Natural killer cell (primary cell): ENCODE results near the gene DEPP1. TPM values are rescaled to one million over a fixed set of nuclear protein-coding genes. Genes with fewer than 3 reads are reported as not detected.

Experiments
- ATAC-seq, 3 donors: fragments of 150-1000 bp in 2 of 3; fragments of 200-7000 bp in 1 of 3; cut with Tn5 transposase; 1 replicate in 1 of 3; 2 replicates in 2 of 3; pipeline ENCODE4 v1.10.0; 2021; ENCODE audit warnings: mild to moderate bottlenecking in 2 of 3, moderate library complexity in 2 of 3
- DNase-seq, 2 donors: peaks; one replicate each; pipeline versions ENCODE4 v3.0.0 to v3.0.0-alpha.2; 2013 to 2021; ENCODE audit warnings: mixed read lengths in 1 of 2
- H3K27ac ChIP-seq: one replicate; pipeline ENCODE4 v1.5.1; 2013; ENCODE audit warnings: mild to moderate bottlenecking, low read length
- H3K27me3 ChIP-seq: one replicate; pipeline ENCODE4 v1.6.1; 2013; ENCODE audit warnings: low read length; ENCODE audit not compliant: control insufficient read depth, insufficient read depth
- H3K36me3 ChIP-seq: one replicate; pipeline ENCODE4 v1.6.1; 2013; ENCODE audit warnings: low read length; ENCODE audit not compliant: control insufficient read depth, insufficient read depth
- H3K4me1 ChIP-seq: one replicate; pipeline ENCODE4 v1.6.1; 2013; ENCODE audit warnings: low read length; ENCODE audit not compliant: control insufficient read depth, insufficient read depth
- H3K4me3 ChIP-seq: one replicate; pipeline ENCODE4 v1.5.1; 2013; ENCODE audit warnings: low read length
- H3K9me3 ChIP-seq: one replicate; pipeline ENCODE4 v1.6.1; 2013; ENCODE audit warnings: low read length; ENCODE audit not compliant: control insufficient read depth, insufficient read depth
- H3K27ac Mint-ChIP-seq, 2 donors: one replicate each; pipeline ENCODE4 v1.8.0; 2022; ENCODE audit warnings: mild to moderate bottlenecking in 2 of 2, mixed read lengths in 2 of 2, moderate library complexity in 1 of 2
- H3K27me3 Mint-ChIP-seq, 2 donors: one replicate each; pipeline ENCODE4 v1.8.0; 2022; ENCODE audit warnings: low read depth in 2 of 2, mixed read lengths in 2 of 2
- H3K36me3 Mint-ChIP-seq: one replicate; pipeline ENCODE4 v1.8.0; 2022; ENCODE audit warnings: mixed read lengths
- H3K4me1 Mint-ChIP-seq, 2 donors: one replicate each; pipeline ENCODE4 v1.8.0; 2022; ENCODE audit warnings: mixed read lengths in 2 of 2
- H3K4me3 Mint-ChIP-seq: one replicate; pipeline ENCODE4 v1.8.0; 2022; ENCODE audit warnings: mild to moderate bottlenecking, moderate library complexity, mixed read lengths
- H3K9me3 Mint-ChIP-seq, 2 donors: one replicate each; pipeline ENCODE4 v1.8.0; 2022; ENCODE audit warnings: mixed read lengths in 2 of 2
- CTCF ChIP-seq: fragments of 200-600 bp; IDR thresholded peaks from one replicate; pipeline ENCODE4 v1.8.0; 2022; ENCODE audit warnings: antibody characterized with exemption
- WGBS: methylation state at CpG from one replicate; pipeline ENCODE4 v1.1.7; 2013; ENCODE audit warnings: missing lambda C conversion rate; ENCODE audit not compliant: insufficient coverage; 5-methylcytosine and 5-hydroxymethylcytosine counted together
- intact Hi-C: fragments of 100-400 bp; cut with micrococcal nuclease; formaldehyde crosslinking; loops from one replicate; pipeline ENCODE4 v1.14.2; 2022
- total RNA-seq, 4 donors: library from RNA; stranded (reverse); fragments of 120-200 nt in 1 of 4; gene quantifications; one replicate each; pipeline versions ENCODE4 v1.2.3 to v1.2.4, GENCODE V29; 2013 to 2022

The DEPP1 gene
- total RNA-seq, 3 donors from 2014 or later (not counting 1 experiment from before 2014, with no cell fraction given), result not detected

- DNase-seq (no peak), ATAC-seq (no peak)
- peaks cover 11% of the 10 kb centered on the region for H3K36me3 ChIP-seq
- no peaks in the 10 kb centered on the region for H3K27me3 ChIP-seq
- no peak overlapping the region for H3K27ac ChIP-seq
- Mint-ChIP-seq H3K36me3 (peaks cover 6% of the 10 kb centered on the region), H3K4me1 (peaks cover 6 to 12% of the 10 kb centered on the region in 2 donors), H3K27ac (no peak overlapping the region), H3K4me3 (no peak overlapping the region), H3K9me3 (no peaks in the 10 kb centered on the region), H3K27me3 (no peaks in the 10 kb centered on the region)
- H3K4me1 ChIP-seq, result no peaks in the 10 kb centered on the region
- no peak overlapping the region for H3K4me3 ChIP-seq
- intact Hi-C loops, result no loop called here
- TF ChIP-seq CTCF, result no peak
- no peaks in the 10 kb centered on the region for H3K9me3 ChIP-seq
- 95% methylated on average over 10 of the region's 10 CpGs for WGBS
These were observed 5.3 kb upstream of the DEPP1 start for GRCh38 chr10:44983895-44984278.

GRCh38 chr10:44983066-44983894, 4.7 kb upstream of the DEPP1 start:
- H3K27me3 Mint-ChIP-seq, result no peaks in the 10 kb centered on the region
- DNase-seq, result no peak
- H3K27me3 ChIP-seq, result no peaks in the 10 kb centered on the region
- H3K4me3 ChIP-seq, result no peak overlapping the region
- no peaks in the 10 kb centered on the region for H3K4me1 ChIP-seq
- no peak overlapping the region for H3K27ac Mint-ChIP-seq
- no peak overlapping the region for H3K4me3 Mint-ChIP-seq
- no peaks in the 10 kb centered on the region for H3K36me3 Mint-ChIP-seq
- H3K9me3 ChIP-seq, result no peaks in the 10 kb centered on the region
- ATAC-seq, result no peak
- H3K4me1 Mint-ChIP-seq, result peaks cover 6 to 8% of the 10 kb centered on the region in 2 donors
- intact Hi-C loops, result no loop called here
- H3K9me3 Mint-ChIP-seq, result no peaks in the 10 kb centered on the region
- WGBS, result 94% methylated on average over 13 of the region's 13 CpGs
- TF ChIP-seq CTCF, result no peak
- peaks cover 11% of the 10 kb centered on the region for H3K36me3 ChIP-seq
- H3K27ac ChIP-seq, result no peak overlapping the region

DNA sequence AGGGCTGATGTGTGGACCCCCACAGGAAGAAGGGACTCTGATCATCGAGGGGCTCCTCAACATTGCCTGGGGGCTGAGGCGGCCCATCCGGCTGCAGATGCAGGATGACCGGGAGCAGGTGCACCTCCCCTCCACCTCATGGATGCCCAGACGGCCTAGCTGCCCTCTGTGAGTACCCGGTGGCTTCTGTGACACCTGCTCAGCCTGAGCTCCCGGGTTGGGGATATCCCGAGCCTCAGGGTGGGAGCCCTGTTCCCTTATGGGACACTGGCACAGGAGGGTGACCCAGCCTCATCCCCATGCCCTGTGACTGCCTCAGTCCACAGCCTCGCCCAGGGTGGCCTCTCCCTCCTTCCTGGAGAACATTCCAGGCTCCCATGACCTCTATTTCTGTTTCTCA, 3.9 kb upstream of the DEPP1 start:
- no peak overlapping the region for H3K4me3 Mint-ChIP-seq
- Histone ChIP-seq H3K9me3 (no peaks in the 10 kb centered on the region), H3K27me3 (no peaks in the 10 kb centered on the region), H3K36me3 (peaks cover 11% of the 10 kb centered on the region), H3K4me1 (no peaks in the 10 kb centered on the region), H3K27ac (no peak overlapping the region), H3K4me3 (no peak overlapping the region)
- WGBS, result 90% methylated on average over 9 of the region's 9 CpGs
- no peaks in the 10 kb centered on the region for H3K36me3 Mint-ChIP-seq
- no peak for ATAC-seq
- DNase-seq, result no peak
- H3K9me3 Mint-ChIP-seq, result no peaks in the 10 kb centered on the region
- H3K27ac Mint-ChIP-seq, result no peak overlapping the region
- no peak for TF ChIP-seq CTCF
- peaks cover 6 to 8% of the 10 kb centered on the region in 2 donors for H3K4me1 Mint-ChIP-seq
- intact Hi-C loops, result no loop called here
- no peaks in the 10 kb centered on the region for H3K27me3 Mint-ChIP-seq

DNA sequence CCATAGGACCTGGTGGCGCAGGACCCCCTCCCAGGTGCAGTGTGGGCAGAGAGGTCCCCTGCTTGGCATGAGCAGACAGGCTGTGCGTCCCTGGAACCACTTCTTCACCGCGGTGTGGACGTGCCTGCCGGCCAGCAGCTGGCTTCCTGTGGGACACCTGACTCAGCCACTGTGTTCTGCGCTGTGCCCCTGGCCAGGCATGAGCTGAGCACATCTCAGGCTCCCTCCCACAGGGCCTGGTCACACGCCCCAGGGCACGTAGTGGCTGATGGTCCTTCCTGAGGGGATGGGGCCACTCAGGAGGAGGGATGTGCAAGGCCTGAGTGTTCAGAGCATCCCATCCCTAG, 3.5 kb upstream of the DEPP1 start:
- intact Hi-C loops, result no loop called here
- Mint-ChIP-seq H3K27ac (no peak overlapping the region), H3K27me3 (no peaks in the 10 kb centered on the region), H3K4me3 (no peak overlapping the region), H3K36me3 (no peaks in the 10 kb centered on the region), H3K4me1 (peaks cover 6 to 8% of the 10 kb centered on the region in 2 donors), H3K9me3 (no peaks in the 10 kb centered on the region)
- no peaks in the 10 kb centered on the region for H3K4me1 ChIP-seq
- 70% methylated on average over 9 of the region's 9 CpGs for WGBS
- no peak overlapping the region for H3K4me3 ChIP-seq
- no peak for TF ChIP-seq CTCF
- H3K9me3 ChIP-seq, result no peaks in the 10 kb centered on the region
- ATAC-seq, result no peak
- H3K36me3 ChIP-seq, result peaks cover 11% of the 10 kb centered on the region
- no peak for DNase-seq
- H3K27ac ChIP-seq, result no peak overlapping the region
- H3K27me3 ChIP-seq, result no peaks in the 10 kb centered on the region
